ENCODE data around the gene F8.
A peak's percentile ranks its signal among the peaks of the same experiment; 100 is the strongest.
"Not testable (repeated sequence)": the region's sequence is repeated elsewhere in the genome, so short reads cannot be mapped to it uniquely, and the experiment has no call there.

Gene F8

GRCh38 chrX:154818916-154819770 lies 203.4 kb downstream of the F8 start:
- TF ChIP-seq, protein P1, sequence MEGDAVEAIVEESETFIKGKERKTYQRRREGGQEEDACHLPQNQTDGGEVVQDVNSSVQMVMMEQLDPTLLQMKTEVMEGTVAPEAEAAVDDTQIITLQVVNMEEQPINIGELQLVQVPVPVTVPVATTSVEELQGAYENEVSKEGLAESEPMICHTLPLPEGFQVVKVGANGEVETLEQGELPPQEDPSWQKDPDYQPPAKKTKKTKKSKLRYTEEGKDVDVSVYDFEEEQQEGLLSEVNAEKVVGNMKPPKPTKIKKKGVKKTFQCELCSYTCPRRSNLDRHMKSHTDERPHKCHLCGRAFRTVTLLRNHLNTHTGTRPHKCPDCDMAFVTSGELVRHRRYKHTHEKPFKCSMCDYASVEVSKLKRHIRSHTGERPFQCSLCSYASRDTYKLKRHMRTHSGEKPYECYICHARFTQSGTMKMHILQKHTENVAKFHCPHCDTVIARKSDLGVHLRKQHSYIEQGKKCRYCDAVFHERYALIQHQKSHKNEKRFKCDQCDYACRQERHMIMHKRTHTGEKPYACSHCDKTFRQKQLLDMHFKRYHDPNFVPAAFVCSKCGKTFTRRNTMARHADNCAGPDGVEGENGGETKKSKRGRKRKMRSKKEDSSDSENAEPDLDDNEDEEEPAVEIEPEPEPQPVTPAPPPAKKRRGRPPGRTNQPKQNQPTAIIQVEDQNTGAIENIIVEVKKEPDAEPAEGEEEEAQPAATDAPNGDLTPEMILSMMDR (IDR thresholded peaks at IDR 0.05; ENCODE audit: insufficient read depth, missing control alignments): no peak
- DNase-seq (ENCODE audit: insufficient read length, low spot score) (no peak), FAIRE-seq (no peak)

GRCh38 chrX:154817048-154817618 lies 205.4 kb downstream of the F8 start:
- not testable (repeated sequence) for FAIRE-seq

DNA sequence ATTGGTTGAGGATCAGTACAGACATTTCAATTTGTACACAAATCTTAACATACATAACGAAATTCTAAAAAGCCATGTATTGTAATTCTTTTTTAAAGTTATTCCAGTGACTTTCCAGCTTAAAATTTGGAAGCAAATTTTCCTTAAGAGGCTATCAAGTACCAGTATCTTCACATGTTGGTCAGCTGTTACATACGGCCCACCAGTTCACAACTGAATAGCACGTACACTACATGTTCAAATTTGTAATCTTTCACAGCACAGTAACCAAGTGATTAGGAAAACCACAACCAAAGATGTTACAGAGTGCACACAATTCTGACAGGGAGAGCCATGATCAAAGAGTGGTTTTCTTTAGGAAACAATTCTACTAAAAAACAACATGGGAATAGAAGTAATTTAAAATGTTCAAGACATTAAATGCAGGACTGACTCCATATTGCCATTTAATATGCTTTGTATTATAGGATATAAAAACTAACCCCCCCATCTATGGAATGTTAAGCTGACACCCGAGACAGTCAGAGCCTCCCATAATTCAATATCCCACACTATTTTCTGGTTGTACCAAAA lies 206.1 kb downstream of the F8 start:
- peak; percentile 53 for FAIRE-seq
- not testable (repeated sequence) for DNase-seq (ENCODE audit: insufficient read length, low spot score)

More at GRCh38 chrX:154817048-154817618, 205.4 kb downstream of the F8 start:
- DNase-seq (ENCODE audit: insufficient read length, low spot score): not testable (repeated sequence)

- no peak for FAIRE-seq
- no peak for DNase-seq (ENCODE audit: insufficient read length, low spot score)
- TF ChIP-seq, protein P1 (IDR thresholded peaks at IDR 0.05; ENCODE audit: insufficient read depth, missing control alignments): no peak
Measured at GRCh38 chrX:154815274-154815818, 207.2 kb downstream of the F8 start.

DNA sequence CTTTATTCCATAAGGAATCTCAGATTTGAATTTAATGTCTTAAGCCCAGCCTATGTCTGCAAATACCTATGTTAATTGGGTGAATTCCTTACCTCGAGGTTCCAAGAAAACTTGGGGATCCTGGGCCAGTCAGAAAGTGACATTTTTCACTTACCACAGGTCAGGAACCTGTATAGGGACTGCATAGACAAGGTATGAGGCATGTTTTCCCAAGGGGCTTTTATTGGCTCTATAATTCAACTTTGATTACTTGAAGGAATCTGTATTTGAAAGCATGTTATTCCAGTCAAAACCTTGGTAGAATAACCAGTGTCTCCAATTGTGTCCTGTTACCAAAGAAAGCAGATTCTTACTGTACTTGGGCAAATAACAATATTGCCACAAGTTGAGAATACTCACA lies 208.7 kb downstream of the F8 start:
- TF ChIP-seq, protein P1 (IDR thresholded peaks at IDR 0.05; ENCODE audit: insufficient read depth, missing control alignments): no peak
- no peak for DNase-seq (ENCODE audit: insufficient read length, low spot score)

DNA sequence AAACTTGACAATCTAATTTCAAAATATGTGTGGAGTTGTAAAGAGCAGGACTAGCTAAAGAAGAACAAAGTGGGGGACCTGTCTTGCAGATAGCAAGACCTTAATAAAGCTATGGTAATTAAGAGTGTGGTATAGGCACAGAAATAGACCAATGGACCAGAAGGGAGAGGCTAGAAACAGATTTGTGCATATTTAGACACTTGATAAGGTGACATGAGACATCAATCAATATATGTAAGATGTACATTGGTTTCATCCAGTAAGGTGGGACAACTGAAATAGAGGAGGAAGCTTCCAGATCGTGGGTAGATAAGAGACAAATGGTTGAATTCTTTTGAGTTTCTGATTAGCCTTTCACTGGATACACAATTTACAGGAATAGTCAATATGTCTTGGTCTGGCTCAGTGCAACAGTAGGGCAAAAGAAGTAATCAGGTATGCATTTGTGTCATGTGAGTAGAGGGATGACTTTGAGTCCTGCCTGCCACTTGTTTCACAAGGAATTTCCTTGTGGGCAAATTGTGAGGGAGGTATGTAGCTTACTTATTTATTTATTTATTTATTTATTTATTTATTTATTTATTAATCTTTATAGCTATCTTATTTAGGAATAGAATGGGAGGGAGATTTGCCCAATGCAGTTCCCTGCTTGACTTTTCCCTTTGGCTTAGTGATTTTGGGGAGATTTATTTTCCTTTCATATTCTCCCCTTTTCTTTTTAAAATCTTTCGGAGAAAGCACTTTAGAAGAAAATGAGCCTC lies 210.0 kb downstream of the F8 start:
- peak; percentile 55 for FAIRE-seq
- TF ChIP-seq, protein P1 (IDR thresholded peaks at IDR 0.05; ENCODE audit: insufficient read depth, missing control alignments): no peak
- DNase-seq (ENCODE audit: insufficient read length, low spot score): no peak

More for the DNA sequence above, 208.7 kb downstream of the F8 start:
- no peak for FAIRE-seq

DNA sequence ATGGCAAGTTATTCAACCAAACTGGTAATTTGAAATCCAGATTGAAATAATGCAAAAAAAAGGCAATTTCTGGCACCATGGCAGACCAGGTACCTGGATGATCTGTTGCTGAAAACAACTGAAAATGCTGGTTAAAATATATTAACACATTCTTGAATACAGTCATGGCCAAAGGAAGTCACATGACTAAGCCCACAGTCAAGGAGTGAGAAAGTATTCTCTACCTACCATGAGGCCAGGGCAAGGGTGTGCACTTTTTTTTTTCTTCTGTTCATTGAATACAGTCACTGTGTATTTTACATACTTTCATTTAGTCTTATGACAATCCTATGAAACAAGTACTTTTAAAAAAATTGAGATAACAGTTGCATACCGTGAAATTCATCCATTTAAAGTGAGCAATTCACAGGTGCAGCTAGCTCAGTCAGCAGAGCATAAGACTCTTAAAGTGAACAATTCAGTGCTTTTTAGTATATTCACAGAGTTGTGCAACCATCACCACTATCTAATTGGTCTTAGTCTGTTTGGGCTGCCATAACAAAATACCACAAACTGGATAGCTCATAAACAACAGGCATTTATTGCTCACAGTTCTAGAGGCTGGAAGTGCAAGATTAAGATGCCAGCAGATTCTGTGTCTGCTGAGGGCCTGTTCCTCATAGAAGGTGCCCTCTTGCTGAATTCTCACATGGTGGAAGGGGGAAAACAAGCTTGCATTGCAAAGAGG lies 212.4 kb downstream of the F8 start:
- DNase-seq (ENCODE audit: insufficient read length, low spot score) (no peak), FAIRE-seq (no peak)
- TF ChIP-seq, protein P1 (IDR thresholded peaks at IDR 0.05; ENCODE audit: insufficient read depth, missing control alignments): no peak
